Limb (tissue), 2 donors: ENCODE measurements around the gene UQCR10.
"Not testable (repeated sequence)": the region's sequence is repeated elsewhere in the genome, so short reads cannot be mapped to it uniquely, and the experiment has no call there.

Experiments used
- DNase-seq, 2 donors: peaks; one replicate each; pipeline ENCODE4 v3.0.0-alpha.2; 2016; ENCODE audit errors: extremely low spot score in 2 of 2

UQCR10 gene

DNA sequence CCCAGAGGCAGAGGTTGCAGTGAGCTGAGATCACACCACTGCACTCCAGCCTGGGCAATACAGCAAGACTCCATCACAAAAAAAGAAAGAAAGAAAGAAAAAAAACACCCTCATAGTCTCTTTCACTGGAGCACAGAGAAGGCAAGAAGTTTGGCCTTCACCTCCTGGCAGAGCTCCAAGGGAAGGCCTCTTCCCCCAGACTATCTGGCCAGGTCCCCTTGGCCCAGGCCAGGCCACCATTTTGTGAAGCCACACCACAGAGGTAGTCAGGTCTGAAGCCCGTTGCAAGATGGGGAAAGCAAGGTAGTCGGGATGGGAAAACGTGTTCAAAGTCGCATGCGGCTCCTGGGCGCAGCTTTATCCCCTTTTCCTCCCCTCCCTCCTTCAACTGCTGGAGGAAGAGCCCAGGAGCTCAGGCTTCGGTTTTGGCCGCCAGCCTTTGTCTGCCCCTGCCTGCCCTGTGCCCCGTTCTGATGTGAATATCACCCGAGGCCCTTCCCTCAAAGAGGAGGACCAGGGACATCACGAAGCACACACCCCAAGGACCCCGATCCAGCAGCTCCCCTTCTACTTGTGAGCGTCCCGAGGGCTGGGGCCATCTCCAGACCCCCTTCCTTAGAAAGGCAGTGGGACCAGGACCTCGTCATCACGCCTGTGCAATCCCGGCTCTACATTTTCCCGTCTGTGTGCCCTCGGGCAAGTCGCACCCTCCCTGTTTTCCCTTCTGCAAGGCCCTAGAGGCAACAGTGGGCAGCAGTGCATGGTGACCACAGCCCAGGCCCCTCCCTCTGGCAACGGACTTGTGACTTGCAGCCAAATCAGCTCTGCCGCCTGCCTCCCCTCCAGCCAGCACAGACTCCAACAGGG lies 29.7 kb upstream of the UQCR10 start:
- DNase-seq: no peak

DNA sequence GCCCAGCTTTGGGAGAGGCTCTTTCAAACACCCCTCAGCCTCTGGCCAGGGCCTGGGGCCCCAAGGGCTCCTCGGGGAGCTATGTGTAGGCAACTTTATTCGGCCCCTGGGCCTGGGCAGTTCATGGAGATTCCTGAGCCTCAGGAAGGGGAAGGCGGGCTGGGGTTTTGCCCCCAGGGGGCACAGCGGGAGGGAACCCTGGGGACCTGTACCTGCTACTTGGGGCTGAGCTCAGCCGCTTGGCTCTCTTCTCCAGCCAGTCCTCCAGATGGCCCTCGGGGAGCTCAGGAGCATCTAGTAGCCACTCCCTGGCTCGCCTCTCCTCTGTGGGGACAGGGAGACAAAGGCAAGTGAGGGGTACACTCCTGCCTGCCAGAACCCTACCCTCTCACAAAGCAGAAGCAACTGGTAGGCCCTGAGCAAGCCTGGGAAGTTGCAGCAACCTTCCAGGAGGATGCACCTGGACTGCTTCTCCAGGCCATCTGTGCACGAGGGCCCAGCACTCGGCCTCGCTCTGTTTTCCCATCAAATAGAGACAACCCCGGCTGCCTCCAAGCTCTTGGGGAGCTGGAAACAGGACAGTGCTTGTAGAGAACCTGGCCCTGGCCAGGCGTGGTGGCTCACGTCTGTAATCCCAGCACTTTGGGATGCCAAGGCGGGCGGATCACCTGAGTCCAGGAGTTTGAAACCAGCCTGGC lies 28.9 kb upstream of the UQCR10 start:
- no peak for DNase-seq

DNA sequence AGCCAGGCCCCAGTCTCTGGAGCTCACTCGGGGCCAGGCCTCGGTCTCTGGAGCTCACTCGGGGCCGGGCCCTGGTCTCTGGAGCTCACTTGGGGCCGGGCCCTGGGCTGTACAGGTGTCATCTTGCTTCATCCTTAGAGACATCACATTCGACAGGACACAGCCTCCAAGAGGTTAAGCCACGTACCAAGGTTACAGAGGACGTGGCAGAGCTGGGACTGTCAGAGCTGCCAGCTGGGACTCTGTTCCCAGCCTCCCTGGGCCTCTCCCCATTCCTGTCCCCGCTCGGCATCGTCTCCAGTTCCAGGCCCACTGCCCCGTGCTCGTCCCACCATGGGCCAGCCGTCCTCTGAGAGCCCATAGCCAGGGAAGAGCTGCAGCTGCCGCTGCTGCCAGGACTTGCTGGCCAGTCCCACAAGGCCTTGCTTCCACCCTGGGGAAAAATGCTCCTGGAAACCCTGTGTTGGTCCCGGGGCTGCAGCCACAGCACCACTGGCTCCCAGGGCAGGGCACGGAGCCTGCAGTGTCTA lies 27.8 kb upstream of the UQCR10 start:
- DNase-seq: no peak

DNA sequence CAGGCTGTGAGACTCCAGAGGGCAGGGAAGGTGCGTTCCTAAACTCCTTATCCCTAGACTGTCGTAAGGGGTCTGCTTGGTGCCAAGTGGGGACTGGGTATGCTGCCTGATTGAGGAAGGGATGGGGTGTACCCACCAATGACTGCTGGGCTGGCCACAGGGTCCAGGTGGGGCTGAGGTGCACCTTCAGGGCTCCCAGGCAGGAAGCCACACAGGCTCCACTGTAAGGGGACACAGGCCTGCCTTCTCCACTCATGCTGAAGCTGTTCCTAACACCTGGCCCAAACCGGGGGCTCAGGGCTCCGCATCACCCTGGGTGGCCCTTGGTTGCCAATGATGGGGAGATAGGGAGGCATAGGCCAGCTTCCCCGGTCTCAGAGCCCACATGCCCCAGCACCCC lies 27.0 kb upstream of the UQCR10 start:
- no peak for DNase-seq

DNA sequence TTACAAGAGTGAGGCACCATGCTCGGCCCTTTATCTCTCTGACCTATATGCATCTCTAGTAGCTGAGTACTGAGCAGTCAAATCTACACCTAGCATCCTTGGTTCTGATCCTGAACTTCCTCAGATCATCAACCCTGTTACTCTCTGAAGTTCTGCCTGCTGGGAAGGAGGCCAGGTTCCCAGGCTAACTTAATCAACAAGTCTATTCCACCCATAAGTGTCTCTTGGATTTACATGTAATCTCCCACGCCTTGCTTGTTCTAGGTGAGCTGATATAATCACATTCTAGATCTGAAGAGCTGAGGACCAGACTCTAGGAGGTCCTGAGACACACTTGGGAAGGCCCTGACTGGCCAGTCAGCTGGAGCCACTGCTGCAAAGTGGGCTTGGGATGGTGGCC lies 25.2 kb upstream of the UQCR10 start:
- DNase-seq: no peak

DNA sequence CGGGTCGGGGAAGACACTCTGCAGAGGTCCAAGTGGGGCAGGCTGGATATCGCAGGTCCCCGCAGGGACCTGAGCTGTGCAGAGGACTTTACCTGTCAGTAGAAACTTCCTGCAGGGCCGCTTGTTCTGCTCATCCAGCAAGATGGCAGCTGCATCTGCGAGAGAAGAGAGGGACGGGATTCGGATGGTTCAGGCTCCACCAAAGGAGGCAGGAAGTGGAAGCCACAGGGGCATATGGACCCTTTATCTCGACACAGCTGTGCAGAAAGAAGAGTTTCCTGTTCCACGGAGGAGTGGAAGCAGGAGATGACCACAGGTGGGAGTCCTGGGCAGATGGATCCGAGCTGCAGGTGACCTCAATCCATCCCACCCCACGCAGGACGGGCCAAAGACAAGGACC lies 24.8 kb upstream of the UQCR10 start:
- DNase-seq: no peak

DNA sequence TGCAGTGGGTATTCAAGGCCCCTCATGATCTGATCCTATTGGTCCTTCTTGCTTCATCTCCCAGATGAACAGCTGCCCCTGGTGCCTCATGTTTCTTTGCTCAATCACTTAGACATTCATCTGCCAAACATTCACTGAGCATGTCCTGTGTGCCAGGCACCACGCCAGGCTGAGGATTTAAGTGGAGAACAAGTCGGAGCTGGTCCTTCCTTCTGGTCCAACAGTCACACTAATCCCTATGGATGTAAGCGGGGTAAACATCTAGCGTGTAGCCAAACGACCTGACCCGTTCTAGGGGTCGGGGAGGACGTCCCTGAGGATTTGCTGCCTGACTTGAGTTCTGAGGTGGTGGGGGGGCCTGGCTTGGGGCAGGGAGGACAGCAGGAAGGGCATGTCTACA lies 22.3 kb upstream of the UQCR10 start:
- DNase-seq: peak in 1 of 2 donors; percentile 36

DNA sequence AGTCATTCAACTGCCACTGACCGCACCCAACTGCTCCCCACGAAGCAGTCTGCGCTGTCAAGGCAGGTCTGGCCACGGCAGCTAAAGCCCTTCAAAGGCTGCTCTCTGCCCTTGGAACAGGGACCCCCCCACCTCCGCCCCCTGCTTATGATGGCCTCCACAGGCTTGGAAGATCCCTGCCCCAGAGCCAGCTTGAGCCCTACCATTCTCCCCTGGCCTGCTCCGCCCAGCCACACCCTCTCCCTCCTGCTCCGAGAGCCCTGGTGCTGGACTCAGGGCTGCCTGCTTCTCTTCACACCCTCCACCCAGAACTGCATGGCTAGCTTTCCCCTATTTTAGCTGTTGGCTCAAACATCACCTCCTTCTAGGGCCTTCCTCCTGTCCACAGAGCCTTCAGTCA lies 19.3 kb upstream of the UQCR10 start:
- DNase-seq: no peak

DNA sequence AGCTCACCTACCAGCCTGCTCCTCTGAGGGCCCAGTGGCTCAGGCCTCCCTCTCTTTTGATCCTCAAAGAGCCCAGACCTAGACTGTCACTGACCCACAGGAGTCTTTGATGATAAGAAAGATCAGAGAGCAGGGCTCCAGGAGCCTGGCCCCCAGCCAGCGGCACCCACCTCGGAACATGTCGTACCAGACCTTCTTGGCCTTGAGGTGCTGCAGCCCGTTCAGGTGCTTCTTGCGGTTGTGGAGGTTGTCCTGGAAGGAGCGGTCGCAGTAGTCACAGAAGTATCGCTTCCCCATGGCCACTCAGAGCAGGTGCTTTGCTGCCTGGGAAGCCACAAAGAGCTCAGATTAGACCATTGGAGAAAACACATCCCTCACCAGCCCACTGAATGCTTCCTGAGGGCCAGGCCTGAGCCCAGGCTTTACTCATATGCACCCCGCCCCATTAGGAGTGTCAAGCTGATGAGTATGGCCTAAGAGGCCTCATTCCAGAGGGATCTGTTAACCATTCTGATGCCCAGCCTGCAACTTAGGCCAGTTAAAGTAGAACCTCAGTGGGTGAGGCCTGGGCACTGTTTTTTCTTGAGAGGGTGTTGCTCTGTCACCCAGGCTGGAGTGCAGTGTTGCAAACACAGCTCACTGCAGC lies 18.8 kb upstream of the UQCR10 start:
- DNase-seq: no peak

DNA sequence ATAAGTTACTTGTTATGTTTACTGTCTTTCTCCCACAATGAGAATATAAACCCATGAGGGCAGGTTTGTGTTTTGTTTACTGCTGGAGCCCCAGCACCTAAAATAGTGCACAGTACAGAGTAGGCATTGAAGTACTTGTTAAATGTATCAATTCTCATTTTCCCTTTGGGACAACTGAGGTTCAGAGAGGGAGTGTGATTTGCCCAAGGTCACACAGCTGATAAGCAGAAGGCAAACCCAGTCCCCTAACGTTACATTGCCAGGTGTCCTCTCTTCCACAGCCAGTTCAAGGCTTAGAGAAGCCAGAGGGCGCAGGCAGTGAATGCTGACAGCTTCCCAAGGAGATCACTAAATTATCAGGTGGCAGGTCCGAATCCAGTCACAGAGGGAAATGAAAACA lies 17.1 kb upstream of the UQCR10 start:
- no peak for DNase-seq

DNA sequence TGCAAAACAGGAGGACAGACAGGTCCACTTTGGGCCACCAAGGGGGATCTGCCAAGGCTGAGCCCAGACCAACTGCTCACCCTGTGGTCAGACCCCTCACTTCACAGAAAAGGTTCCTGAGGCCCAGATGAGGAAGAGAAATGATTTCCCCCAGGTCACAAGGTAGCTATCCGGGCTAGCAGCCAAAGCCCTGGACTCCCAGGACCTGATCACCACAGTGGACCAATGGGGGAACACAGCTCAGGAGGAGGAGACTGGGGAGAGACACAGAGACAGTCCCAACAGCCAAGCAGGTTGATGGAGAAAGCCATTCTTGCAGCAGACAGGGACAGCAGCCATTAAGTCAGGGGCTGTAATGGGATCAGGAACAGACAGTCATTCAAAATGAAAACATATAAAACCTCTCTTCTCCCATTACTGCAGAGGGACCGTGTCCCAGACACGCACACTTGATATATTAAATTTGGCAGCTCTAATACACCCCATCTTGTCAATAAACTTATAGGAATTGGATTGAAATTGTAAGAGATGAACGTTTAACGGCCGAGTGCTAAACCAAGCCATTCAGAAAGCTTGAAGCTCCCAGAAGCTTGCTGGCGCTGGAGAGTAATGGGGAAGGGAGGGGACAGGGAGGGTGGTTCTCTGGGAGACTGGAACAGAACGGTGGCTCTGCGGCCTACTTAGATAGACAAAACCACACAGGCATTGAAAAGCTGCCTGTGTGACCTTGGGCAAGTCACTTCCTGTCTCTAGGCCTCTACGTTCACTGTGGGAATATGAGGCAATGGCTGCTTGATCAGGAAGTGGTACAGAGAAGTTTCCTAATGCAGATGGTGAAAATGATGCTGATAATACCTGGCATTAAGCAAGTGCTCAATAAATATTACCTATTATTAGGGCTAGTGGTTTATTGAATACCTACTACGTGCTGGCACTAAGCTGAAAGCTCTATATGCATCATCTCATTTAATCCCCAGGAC lies 16.3 kb upstream of the UQCR10 start:
- no peak for DNase-seq

DNA sequence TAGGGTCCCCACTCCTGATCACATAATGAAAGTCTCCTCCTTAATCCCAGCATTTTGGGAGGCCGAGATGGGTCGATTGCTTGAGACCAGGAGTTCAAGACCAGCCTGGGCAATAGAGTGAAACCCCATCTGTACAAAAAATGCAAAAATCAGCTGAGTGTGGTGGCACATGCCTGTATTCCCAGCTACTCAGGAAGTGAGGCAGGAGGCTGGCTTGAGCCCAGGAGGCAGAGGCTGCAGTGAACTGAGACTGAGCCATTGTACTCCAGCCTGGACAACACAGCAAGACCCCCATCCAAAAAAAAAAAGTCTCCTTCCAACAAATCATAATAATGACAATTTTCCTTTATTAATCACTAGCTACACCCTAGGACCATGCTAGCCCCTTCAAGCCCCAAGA lies 15.5 kb upstream of the UQCR10 start:
- DNase-seq: no peak

DNA sequence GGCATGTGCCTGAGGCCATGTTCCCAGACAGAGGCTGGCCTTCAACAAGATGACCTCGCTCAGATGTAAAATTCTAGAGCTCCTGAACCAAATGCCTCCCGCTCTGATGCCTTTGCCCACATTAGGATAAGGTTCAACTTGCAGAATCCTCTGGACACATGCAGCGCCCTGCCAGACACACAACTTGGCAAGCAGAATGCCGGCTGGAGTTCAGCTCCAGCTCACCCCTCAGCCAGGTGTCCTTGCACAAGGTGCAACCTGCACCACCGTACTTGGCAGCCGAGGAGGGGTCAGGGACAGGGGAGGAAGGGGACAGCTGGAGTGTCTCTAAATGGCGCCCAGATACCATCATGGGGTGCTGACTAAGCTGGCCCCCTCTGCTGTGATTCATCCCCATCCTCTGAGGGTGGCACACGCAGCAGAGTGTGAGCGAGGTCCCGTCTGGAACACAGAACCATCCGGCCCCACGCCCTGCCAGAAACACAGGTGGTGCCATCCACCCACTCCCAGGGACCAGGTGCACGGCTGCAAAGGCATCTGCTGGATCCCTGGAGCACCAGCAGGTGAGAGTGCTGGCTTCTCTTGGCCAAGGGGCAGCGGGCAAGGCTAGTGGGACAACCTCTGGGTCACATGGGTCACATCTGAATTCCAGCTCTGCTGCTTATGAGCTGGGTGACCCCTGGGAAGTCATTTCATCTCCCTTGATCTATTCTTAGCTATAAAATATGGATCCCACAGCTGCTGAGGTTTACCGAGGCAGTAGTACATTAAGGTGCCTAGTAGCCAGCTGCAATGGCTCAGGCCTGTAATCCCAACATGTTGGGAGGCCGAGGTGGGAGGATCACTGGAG lies 13.1 kb upstream of the UQCR10 start:
- no peak for DNase-seq

DNA sequence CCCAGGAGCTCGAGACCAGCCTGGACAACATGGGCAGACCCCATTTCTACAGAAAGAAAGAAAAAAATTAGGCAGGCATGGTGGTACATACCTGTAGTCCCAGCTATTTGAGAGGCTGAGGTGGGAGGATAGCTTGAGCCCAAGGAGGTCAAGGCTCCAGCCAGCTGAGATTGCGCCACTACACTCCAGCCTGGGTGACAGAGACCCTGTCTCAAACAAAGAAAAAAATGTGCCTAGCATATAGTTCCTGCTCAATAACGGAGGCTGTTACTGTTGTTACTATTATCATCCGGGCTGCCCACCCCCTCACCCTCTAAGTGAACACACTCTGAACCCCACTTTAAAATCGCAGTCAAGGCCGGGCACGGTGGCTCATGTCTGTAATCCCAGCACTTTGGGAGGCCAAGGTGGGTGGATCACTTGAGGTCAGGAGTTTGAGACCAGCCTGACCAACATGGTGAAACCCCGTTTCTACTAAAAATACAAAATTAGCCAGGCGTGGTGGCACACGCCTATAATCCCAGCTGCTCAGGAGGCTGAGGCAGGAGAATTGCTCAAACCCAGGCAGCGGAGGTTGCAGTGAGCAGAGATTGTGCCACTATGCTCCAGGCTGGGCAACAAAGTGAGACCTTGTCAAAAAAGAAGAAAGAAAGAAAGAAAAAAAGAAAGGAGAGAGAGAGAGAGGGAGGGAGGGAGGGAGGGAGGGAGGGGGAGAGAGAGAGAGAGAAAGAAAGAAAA lies 12.3 kb upstream of the UQCR10 start:
- DNase-seq: not testable (repeated sequence)

DNA sequence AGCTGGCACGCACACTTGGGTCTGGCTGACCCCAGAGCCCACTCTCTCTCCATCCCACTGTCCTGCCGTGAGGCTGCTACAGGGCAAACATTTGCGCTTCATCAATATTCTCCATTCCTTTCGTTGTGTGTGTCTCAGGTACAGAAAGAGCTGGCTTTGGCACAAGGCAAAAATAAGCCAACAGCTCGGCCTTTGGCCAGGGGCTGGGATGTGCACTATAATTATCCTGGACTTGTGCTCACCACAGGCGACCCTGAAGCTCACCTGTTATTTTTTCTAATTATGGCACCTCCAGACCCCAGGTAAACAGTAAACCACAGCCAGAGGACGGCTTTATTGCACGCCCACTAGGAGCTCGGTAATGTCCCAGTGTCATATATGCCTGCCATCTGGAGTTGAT lies 11.3 kb upstream of the UQCR10 start:
- no peak for DNase-seq

DNA sequence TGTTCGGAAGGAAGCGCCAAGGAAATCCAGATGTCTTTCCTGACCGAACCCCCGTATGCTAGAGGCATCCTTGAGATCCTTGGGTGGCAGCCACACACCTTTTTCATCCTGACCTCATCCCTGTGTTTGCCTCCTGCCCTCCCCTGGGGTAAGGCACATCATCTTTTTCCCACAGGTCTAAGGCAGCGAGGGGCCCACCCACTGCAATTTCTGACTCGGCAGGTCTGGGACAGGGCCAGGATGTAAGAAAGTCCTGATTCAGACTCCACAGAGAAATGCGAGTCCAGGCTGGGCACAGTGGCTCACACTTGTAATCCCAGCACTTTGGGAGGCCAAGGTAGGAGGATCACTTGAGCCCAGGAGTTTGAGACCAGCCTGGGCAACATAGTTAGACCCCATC lies 10.8 kb upstream of the UQCR10 start:
- no peak for DNase-seq

DNA sequence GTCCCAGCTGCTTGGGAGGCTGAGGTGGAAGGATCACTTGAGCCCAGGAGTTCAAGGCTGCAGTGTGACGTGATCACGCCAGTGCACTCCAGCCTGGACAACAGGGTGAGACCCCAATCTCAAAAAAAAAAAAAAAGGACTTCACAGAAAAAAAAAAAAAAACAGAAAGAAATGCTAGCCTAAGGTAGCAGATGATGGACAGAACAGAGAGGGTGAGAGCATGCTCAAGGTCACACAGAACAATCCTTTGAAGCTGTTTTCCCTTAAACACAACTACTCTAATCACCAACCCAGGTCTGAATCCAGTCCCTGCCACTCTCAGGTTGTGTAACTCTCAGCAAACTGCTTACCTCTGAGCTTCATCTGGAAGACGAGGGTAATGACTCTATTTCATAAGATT lies 10.1 kb upstream of the UQCR10 start:
- no peak for DNase-seq

DNA sequence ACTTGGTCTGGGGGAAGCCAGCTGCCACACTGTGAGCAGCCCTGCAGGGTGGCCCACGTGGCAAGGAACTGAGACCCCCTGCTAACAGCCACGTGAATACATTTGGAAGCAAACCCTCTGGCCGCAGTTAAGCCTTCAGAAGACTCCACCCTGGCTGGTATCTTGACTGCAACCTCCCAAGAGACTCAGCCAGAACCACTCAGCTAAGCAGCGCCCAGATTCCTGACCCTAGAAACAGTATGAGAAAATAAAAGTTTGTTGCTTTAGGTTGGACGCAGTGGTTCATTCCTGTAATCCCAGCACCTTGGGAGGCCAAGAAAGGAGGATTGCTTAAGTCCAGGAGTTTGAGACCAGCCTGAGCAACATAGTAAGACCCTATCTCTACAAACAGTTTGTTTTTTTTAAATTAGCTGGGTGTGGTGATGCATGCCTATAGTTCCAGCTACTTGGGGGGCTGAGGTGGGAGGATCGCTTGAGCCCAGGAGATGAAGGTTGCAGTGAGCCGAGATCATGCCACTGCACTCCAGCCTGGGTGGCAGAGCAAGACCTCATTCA lies 9.0 kb upstream of the UQCR10 start:
- DNase-seq: no peak

DNA sequence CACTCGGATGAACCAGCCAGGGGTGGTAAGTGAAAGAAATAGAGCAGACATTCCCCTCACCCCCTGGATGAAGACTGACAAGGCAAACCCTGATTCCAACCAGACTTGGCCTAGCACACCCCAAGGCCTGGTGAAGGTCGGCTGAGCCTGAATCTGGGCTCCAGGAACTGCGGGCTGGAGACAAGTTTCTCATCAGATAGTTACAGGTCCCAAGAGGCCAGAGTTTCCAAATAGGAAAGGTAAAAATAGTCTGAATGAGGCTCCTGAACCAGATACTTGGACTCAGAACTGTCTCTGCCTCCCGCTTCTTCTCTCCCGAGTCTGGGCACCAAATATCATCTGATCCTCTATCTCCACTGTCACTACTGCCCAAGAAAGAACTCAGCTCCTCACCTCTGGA lies 8.2 kb upstream of the UQCR10 start:
- DNase-seq: no peak
